ENCODE results near the gene ASIC3.

DNA sequence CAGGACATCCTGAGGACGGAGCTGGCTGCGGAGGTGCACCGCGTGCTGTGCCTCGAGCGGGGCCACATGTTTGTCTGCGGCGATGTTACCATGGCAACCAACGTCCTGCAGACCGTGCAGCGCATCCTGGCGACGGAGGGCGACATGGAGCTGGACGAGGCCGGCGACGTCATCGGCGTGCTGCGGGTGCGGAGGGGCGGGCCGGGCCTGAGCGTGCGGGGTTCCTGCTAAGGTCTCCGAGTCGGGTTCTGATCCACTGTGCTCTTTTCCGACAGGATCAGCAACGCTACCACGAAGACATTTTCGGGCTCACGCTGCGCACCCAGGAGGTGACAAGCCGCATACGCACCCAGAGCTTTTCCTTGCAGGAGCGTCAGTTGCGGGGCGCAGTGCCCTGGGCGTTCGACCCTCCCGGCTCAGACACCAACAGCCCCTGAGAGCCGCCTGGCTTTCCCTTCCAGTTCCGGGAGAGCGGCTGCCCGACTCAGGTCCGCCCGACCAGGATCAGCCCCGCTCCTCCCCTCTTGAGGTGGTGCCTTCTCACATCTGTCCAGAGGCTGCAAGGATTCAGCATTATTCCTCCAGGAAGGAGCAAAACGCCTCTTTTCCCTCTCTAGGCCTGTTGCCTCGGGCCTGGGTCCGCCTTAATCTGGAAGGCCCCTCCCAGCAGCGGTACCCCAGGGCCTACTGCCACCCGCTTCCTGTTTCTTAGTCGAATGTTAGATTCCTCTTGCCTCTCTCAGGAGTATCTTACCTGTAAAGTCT is 34.4 kb upstream of the ASIC3 start:
- TF ChIP-seq CTCF (conservative IDR thresholded peaks at IDR 0.05) (no peak), ZFX (IDR thresholded peaks at IDR 0.05) (no peak)
